Transverse colon (tissue), 4 donors: Measurements from ENCODE around the gene MCC. TPM values are rescaled to one million over a fixed set of nuclear protein-coding genes. Genes with fewer than 3 reads are reported as not detected.

ENCODE experiments used
- DNase-seq: peaks from one replicate; pipeline ENCODE4 v3.0.0-alpha.2; 2019
- H3K27ac ChIP-seq, 4 donors: fragments of 200-600 bp; sonication (generic); 2 replicates each; pipeline ENCODE4 v1.5.1; 2016 to 2018; ENCODE audit warnings: inconsistent platforms in 4 of 4
- H3K27me3 ChIP-seq: fragments of 200-600 bp; sonication (generic); 2 replicates; pipeline ENCODE4 v1.5.1; 2017; ENCODE audit warnings: inconsistent platforms
- H3K36me3 ChIP-seq, 4 donors: fragments of 200-600 bp; sonication (generic); 2 replicates each; pipeline ENCODE4 v1.5.1; 2017 to 2019; ENCODE audit warnings: inconsistent platforms in 4 of 4
- H3K4me1 ChIP-seq, 4 donors: fragments of 200-600 bp; sonication (generic); 2 replicates each; pipeline ENCODE4 v1.5.1; 2017 to 2020; ENCODE audit warnings: inconsistent platforms in 4 of 4
- H3K4me3 ChIP-seq, 4 donors: fragments of 200-600 bp; sonication (generic); 1 replicate in 1 of 4; 2 replicates in 3 of 4; pipeline versions ENCODE4 v1.5.1 to v1.6.1; 2017 to 2019; ENCODE audit warnings: inconsistent platforms in 4 of 4
- H3K9me3 ChIP-seq, 2 donors: fragments of 200-600 bp; sonication (generic); 2 replicates each; pipeline ENCODE4 v1.5.1; 2017 to 2019; ENCODE audit warnings: inconsistent platforms in 2 of 2
- CTCF ChIP-seq, 5 experiments: fragments of 200-600 bp in 3 of 5; fragments of 450-650 bp in 2 of 5; sonication (generic) in 3 of 5; IDR thresholded peaks; 1 replicate in 2 of 5; 2 replicates in 3 of 5; pipeline ENCODE4 v1.5.1; 2016 to 2017; ENCODE audit warnings: antibody characterized with exemption in 5 of 5, inconsistent platforms in 3 of 5, mild to moderate bottlenecking in 2 of 5, moderate library complexity in 1 of 5
- EP300 ChIP-seq: sonication (generic); formaldehyde crosslinking; IDR thresholded peaks from one replicate; pipeline ENCODE4 v1.6.1; 2017; ENCODE audit warnings: antibody characterized with exemption, low read depth
- POLR2A ChIP-seq: fragments of 450-650 bp; IDR thresholded peaks from one replicate; pipeline ENCODE4 v1.6.1; 2016; ENCODE audit warnings: antibody characterized with exemption, mild to moderate bottlenecking, moderate library complexity
- POLR2AphosphoS5 ChIP-seq, 3 donors: sonication (generic); formaldehyde crosslinking; IDR thresholded peaks; one replicate each; pipeline ENCODE4 v1.6.1; 2016; ENCODE audit warnings: antibody characterized with exemption in 3 of 3
- WGBS, 2 donors: methylation state at CpG; one replicate each; pipeline ENCODE4 v1.1.5; 2018; ENCODE audit warnings: low coverage in 1 of 2; 5-methylcytosine and 5-hydroxymethylcytosine counted together
- in situ Hi-C, 4 donors: fragments of 200-750 bp; cut with MboI; loops; one replicate each; pipeline versions ENCODE4 v1.15.0 to v1.15.1; 2017; ENCODE audit warnings: low sequenced_read_pairs in 3 of 4, low pct_ligation_motif_present in 1 of 4, low pct_unique_long_range_greater_than_20kb in 1 of 4
- intact Hi-C: fragments of 100-400 bp; cut with DNase I; formaldehyde crosslinking; loops from one replicate; pipeline ENCODE4 v1.15.1; 2023; ENCODE audit warnings: low total_unique reads
- total RNA-seq, 4 donors: library from RNA; depleted of rRNA; stranded (reverse); fragments of >200 nt; gene quantifications; one replicate each; pipeline ENCODE4 v1.1.0, GENCODE V29; 2016

MCC gene
- total RNA-seq, 4 donors from 2014 or later: 2.6 to 28.4 (median 16.4) TPM

GRCh38 chr5:112976432-112977309 lies 511.6 kb downstream of the MCC start, which contains the start of gene DCP2:
DCP2 (plus strand) TSS chr5:112976798; CDS start chr5:112976934, 136 bp downstream.
- WGBS, 2 donors: 1% methylated on average over 35 to 71 of the region's 75 CpGs
- TF ChIP-seq POLR2AphosphoS5 (IDR thresholded peaks at IDR 0.05): peak; percentile 78 to 85 (median 84)
- no peak for TF ChIP-seq EP300
- TF ChIP-seq CTCF (IDR thresholded peaks at IDR 0.05): peak in 1 of 5 experiments; percentile 12
- peak; percentile 83 for TF ChIP-seq POLR2A
- no peaks in the 10 kb centered on the region for H3K9me3 ChIP-seq
- no peaks in the 10 kb centered on the region for H3K36me3 ChIP-seq
- in situ Hi-C loops: loop anchor here in 3 of 4 donors (25.0 kb wide), 2 partner anchors 536 to 636 kb away; partner anchors contain the start of gene YTHDC2 (in 3 of the 3)
- peaks cover 5 to 25% (median 15%) of the 10 kb centered on the region in 4 donors for H3K4me1 ChIP-seq
- H3K27me3 ChIP-seq: no peaks in the 10 kb centered on the region
- peak; percentile 95 for DNase-seq
- H3K4me3 ChIP-seq: peak within 1 kb of the TSS; percentile 72 to 99 (median 86)
- intact Hi-C loops: no loop called here
- H3K27ac ChIP-seq: peak within 1 kb of the TSS; percentile 91 to 96 (median 93)

GRCh38 chr5:112975721-112976431 lies 512.4 kb downstream of the MCC start:
- TF ChIP-seq EP300: no peak
- no peak for TF ChIP-seq POLR2AphosphoS5 (IDR thresholded peaks at IDR 0.05)
- no peak for TF ChIP-seq POLR2A
- TF ChIP-seq CTCF (IDR thresholded peaks at IDR 0.05): no peak
- H3K4me3 ChIP-seq: peak overlapping the region; percentile 29 to 99 (median 86)
- H3K27ac ChIP-seq: peak overlapping the region; percentile 91 to 96 (median 93)
- H3K9me3 ChIP-seq: no peaks in the 10 kb centered on the region
- intact Hi-C loops: no loop called here
- peaks cover 5 to 25% (median 15%) of the 10 kb centered on the region in 4 donors for H3K4me1 ChIP-seq
- DNase-seq: no peak
- no peaks in the 10 kb centered on the region for H3K36me3 ChIP-seq
- WGBS, 2 donors: 29 to 34% methylated on average over 7 to 10 of the region's 11 CpGs
- no peaks in the 10 kb centered on the region for H3K27me3 ChIP-seq
- in situ Hi-C loops: loop anchor here in 3 of 4 donors (25.0 kb wide), 2 partner anchors 536 to 636 kb away; partner anchors contain the start of gene YTHDC2 (in 3 of the 3)

- no peak for TF ChIP-seq CTCF (IDR thresholded peaks at IDR 0.05)
- no peak for TF ChIP-seq POLR2A
- no peak for TF ChIP-seq POLR2AphosphoS5 (IDR thresholded peaks at IDR 0.05)
- WGBS, 2 donors: 100% methylated on average over 1 of the region's 1 CpG; no CpG with 5 or more reads in 1 of the 2 donors
- Histone ChIP-seq H3K36me3 (no peaks in the 10 kb centered on the region), H3K4me3 (no peak overlapping the region), H3K4me1 (peaks cover 5 to 25% (median 15%) of the 10 kb centered on the region in 4 donors), H3K27ac (no peak overlapping the region), H3K27me3 (no peaks in the 10 kb centered on the region), H3K9me3 (no peaks in the 10 kb centered on the region)
- intact Hi-C loops: no loop called here
- in situ Hi-C loops: loop anchor here in 3 of 4 donors (25.0 kb wide), 2 partner anchors 537 to 637 kb away; partner anchors contain the start of gene YTHDC2 (in 3 of the 3)
- DNase-seq: no peak
These were observed 513.4 kb downstream of the MCC start for GRCh38 chr5:112974901-112975300.

- WGBS, 2 donors: 86% methylated on average over 1 of the region's 1 CpG; no CpG with 5 or more reads in 1 of the 2 donors
- no peak for DNase-seq
- H3K9me3 ChIP-seq: no peaks in the 10 kb centered on the region
- TF ChIP-seq POLR2AphosphoS5 (IDR thresholded peaks at IDR 0.05) (no peak), CTCF (IDR thresholded peaks at IDR 0.05) (no peak), EP300 (no peak), POLR2A (no peak)
- H3K4me1 ChIP-seq: peaks cover 5 to 19% (median 11%) of the 10 kb centered on the region in 4 donors
- in situ Hi-C loops (no loop called here), intact Hi-C loops (no loop called here)
- no peaks in the 10 kb centered on the region for H3K27me3 ChIP-seq
- H3K36me3 ChIP-seq: no peaks in the 10 kb centered on the region
- H3K27ac ChIP-seq: no peak overlapping the region
- H3K4me3 ChIP-seq: no peak overlapping the region
These were observed 514.3 kb downstream of the MCC start for GRCh38 chr5:112973904-112974303.
